Measurements from ENCODE around the gene FBXO38.

FBXO38 gene

DNA sequence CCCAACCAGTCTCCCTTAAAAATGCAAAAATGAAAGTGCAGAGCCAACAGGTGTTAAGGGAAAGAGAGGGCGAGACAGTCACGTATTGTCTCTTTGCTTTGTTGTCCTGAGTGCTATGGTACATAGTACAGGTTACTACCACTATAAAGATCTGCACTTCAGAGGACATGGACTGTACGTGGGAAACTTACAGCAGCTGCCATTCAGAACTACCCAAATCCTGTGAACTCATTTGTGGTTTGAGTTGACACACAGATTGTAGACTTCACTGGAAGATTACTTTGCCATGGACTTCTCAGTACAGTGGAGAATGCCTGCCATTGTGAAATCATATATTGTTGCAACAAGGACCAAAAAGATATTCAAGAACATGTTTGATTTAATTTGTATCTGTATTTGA is 34.8 kb downstream of the FBXO38 start:
- TF ChIP-seq JUND (IDR thresholded peaks at IDR 0.05; ENCODE audit: low read depth): no peak
- in situ Hi-C loops (cut with HindIII; ENCODE audit: low pct_unique_long_range_greater_than_20kb, low sequenced_read_pairs): no loop called here
- no peak for DNase-seq (ENCODE audit: low read depth in 1 of 2, low spot score in 1 of 2)

DNA sequence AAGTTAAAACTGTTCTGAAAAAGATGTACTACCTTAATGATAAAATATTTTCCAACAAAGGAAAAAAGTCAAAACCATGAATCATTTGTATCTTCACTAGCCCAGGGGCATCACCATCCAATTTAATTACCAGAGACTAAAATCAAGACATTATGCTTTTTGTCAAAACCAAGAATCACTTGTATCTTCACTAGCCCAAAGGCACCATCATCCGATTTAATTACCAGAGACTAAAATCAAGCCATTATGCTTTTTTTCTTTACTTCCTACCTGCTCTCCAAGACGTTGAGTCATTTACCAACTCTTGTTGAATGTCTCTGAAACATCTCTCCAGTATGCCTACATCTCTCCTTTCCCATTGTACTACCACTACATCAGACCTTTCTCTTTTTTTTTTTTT is 37.9 kb downstream of the FBXO38 start:
- TF ChIP-seq JUND (IDR thresholded peaks at IDR 0.05; ENCODE audit: low read depth): no peak
- DNase-seq (ENCODE audit: low read depth in 1 of 2, low spot score in 1 of 2): no peak
- in situ Hi-C loops (cut with HindIII; ENCODE audit: low pct_unique_long_range_greater_than_20kb, low sequenced_read_pairs): no loop called here

DNA sequence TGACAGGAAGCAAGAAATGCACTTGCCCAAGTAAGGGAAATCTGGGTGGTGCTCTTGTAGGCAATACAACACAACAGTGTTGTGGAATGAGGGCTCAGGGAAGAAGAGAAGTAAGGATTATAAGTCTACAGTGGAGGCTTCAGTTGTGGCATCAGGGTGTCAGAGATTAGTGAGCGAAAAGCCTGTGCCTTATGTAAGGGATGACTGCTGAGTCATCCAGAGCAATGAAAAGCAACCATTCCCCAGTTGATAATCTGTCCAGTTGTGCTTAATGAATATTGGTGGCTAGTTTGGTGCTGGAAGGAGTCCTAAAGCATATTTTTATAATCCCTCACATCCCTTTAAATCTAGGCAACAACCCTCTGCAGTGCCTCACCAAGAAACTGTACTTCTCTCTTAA is 42.0 kb downstream of the FBXO38 start:
- no peak for TF ChIP-seq JUND (IDR thresholded peaks at IDR 0.05; ENCODE audit: low read depth)
- no peak for DNase-seq (ENCODE audit: low read depth in 1 of 2, low spot score in 1 of 2)
- in situ Hi-C loops (cut with HindIII; ENCODE audit: low pct_unique_long_range_greater_than_20kb, low sequenced_read_pairs): no loop called here

DNA sequence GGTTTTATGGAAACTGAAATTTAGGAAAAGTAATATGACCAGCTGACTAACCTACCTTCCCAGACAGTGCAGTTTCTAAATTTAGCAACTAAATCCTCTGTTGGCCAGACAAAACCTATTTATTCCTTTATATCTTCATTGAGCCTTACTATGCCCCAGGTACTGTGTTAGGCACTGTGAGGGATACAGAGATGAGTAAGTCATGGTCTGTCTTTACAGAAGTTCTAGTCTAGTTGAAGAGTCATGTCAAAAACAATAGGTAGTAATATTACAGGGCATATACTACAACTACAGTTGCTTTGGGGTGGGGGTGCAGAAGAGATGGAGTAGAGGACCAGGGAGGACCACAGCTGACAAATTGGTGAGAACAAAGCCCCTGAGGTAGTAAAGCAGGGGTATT is 42.8 kb downstream of the FBXO38 start:
- TF ChIP-seq JUND (IDR thresholded peaks at IDR 0.05; ENCODE audit: low read depth): no peak
- in situ Hi-C loops (cut with HindIII; ENCODE audit: low pct_unique_long_range_greater_than_20kb, low sequenced_read_pairs): no loop called here

DNA sequence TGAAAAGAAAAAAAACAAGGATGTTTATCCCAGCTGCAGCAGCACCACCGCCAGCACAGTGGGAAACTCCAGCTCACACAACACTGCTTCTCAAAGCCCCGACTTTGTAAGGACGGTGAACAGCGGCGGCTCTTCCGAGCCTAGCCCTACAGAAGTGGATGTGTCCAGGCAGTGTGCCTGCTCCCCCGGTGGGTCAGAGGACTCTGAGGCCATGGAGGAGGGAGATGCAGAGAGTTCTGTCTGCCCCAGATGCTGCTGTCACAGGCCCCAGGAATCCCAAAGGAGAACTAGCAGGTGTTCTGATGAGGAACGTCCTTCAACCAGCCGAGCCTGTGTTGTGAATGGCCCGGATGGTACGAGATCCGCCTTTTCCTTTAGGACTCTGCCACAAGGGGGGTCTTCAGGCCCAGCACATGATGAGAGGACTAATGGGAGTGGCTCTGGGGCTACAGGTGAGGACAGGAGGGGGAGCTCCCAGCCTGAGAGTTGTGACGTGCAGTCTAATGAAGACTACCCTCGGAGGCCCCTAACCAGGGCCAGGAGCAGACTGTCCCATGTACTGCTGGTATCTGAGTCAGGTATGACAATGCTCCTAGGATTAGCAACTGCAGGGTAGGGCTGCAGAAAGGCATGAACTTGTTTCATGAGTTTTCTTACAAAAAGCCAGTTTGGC is 43.7 kb downstream of the FBXO38 start:
- TF ChIP-seq JUND (IDR thresholded peaks at IDR 0.05; ENCODE audit: low read depth): no peak
- in situ Hi-C loops (cut with HindIII; ENCODE audit: low pct_unique_long_range_greater_than_20kb, low sequenced_read_pairs): no loop called here

More for the DNA sequence above, 42.8 kb downstream of the FBXO38 start:
- DNase-seq (ENCODE audit: low read depth in 1 of 2, low spot score in 1 of 2): no peak

DNA sequence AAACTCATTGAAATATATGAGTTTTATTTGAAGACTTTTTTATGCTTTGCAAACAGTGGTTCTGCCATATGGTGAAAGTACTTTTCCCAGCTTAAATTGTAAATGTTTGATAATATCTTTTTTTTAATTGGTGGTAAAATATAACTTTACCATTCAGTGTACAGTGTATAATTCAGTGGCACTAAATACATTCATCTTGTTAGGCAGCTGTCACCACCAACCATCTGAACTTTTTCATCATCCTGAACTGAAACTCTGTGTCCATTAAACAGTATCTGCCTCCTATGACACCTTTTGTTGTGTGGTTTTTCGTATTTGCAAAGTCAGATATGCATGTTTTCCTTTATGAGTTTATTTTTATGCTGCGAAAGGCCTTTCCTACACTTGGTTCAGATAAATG is 45.1 kb downstream of the FBXO38 start:
- in situ Hi-C loops (cut with HindIII; ENCODE audit: low pct_unique_long_range_greater_than_20kb, low sequenced_read_pairs): no loop called here
- no peak for DNase-seq (ENCODE audit: low read depth in 1 of 2, low spot score in 1 of 2)
- no peak for TF ChIP-seq JUND (IDR thresholded peaks at IDR 0.05; ENCODE audit: low read depth)

More for the DNA sequence above, 43.7 kb downstream of the FBXO38 start:
- no peak for DNase-seq (ENCODE audit: low read depth in 1 of 2, low spot score in 1 of 2)

DNA sequence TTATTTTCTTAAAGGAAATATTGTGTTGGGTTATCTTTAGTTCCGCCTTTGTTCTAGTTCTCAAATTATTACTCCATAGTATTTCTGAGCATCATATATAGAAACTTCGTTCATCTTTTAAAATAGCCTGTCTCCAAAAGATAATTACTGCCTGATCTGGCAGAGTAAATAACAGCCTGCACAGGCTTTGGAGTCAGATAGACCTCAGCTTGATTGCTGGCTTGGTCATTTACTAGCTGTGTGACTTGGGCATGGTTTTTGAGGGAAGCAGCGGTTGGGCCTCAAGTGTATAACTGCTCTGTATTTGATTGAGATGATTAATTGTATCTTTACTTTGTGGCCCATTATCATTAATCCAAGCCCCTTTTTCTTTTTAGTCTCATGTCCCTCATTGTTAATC is 50.1 kb downstream of the FBXO38 start:
- TF ChIP-seq JUND (IDR thresholded peaks at IDR 0.05; ENCODE audit: low read depth): no peak
- DNase-seq (ENCODE audit: low read depth in 1 of 2, low spot score in 1 of 2): no peak
- in situ Hi-C loops (cut with HindIII; ENCODE audit: low pct_unique_long_range_greater_than_20kb, low sequenced_read_pairs): no loop called here

DNA sequence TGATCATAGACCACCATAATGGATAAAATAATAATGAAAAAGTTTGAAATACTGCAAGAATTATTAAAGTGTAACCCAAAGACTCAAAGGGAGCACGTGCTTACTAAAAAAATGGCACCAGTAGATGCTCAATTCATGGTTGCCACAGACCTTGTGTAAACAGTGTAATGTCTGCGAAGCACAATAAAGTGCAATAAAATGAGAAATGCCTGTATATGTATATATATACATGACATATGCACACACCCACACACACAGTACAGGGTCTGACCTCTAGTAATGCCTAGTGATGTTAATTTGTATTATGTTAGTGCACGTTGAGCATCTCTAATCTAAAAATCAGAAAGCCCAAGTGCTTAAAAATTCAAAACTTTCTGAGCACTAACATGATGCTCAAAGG is 52.3 kb downstream of the FBXO38 start:
- in situ Hi-C loops (cut with HindIII; ENCODE audit: low pct_unique_long_range_greater_than_20kb, low sequenced_read_pairs): no loop called here
- no peak for TF ChIP-seq JUND (IDR thresholded peaks at IDR 0.05; ENCODE audit: low read depth)
- DNase-seq (ENCODE audit: low read depth in 1 of 2, low spot score in 1 of 2): no peak

DNA sequence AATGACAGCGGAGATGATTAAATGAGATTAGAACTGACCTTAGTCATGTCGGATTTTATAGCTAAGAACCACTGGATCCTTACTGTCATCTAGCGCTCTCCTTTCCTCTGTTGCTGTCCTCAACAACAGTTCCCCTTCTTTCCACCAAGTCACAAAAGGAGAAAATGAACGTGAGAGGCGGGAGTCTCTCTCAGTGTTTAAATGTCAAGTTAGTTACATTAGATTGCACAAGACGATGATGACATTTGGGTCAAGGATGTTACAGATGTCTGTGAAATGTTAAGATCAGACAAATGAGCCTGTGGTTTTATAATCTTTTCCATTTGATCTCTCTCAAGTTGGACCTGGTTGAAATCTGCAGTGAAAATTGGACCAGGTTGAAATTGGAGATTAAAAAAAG is 53.5 kb downstream of the FBXO38 start:
- DNase-seq (ENCODE audit: low read depth in 1 of 2, low spot score in 1 of 2): no peak
- TF ChIP-seq JUND (IDR thresholded peaks at IDR 0.05; ENCODE audit: low read depth): no peak
- in situ Hi-C loops (cut with HindIII; ENCODE audit: low pct_unique_long_range_greater_than_20kb, low sequenced_read_pairs): no loop called here

DNA sequence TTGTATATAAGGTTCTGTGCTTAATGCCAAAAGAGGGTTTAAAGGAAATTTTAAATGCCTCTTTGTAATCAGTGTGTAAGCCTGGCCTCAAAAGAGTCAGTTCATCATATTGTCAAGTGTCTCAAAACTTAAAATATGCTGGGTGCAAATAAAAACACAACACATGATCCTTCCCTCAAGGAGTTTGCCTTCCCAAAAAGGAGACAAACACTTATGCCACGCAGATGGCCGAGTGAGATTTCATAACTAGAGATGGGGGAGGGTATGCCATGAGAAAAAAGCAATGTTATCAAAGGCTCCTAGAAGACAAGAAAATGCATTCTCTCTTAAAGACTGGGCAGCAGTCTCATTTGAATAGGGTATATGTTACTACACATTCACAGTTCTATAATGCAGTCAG is 55.2 kb downstream of the FBXO38 start:
- TF ChIP-seq JUND (IDR thresholded peaks at IDR 0.05; ENCODE audit: low read depth): no peak

DNA sequence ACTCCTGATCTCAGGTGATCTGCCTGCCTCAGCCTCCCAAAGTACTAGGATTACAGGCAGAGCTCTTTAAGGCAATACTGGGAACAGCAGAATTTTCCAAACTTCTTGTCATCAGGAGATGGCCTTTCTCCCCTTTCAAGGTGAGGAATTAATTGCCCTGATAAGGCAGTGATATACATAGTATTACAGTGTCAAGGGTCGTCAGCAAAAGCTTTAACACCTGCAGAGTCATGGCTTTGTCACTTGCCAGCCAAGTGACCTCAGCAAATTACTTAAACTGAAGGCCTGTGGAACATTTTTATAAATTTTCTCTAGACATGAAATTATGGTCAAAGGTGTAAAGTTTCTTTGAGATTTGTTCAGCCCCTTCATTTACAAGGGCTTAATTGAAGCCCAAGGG is 59.5 kb downstream of the FBXO38 start:
- in situ Hi-C loops (cut with HindIII; ENCODE audit: low pct_unique_long_range_greater_than_20kb, low sequenced_read_pairs): no loop called here
- TF ChIP-seq JUND (IDR thresholded peaks at IDR 0.05; ENCODE audit: low read depth): no peak

More for the DNA sequence above, 55.2 kb downstream of the FBXO38 start:
- in situ Hi-C loops (cut with HindIII; ENCODE audit: low pct_unique_long_range_greater_than_20kb, low sequenced_read_pairs): no loop called here
- no peak for DNase-seq (ENCODE audit: low read depth in 1 of 2, low spot score in 1 of 2)

DNA sequence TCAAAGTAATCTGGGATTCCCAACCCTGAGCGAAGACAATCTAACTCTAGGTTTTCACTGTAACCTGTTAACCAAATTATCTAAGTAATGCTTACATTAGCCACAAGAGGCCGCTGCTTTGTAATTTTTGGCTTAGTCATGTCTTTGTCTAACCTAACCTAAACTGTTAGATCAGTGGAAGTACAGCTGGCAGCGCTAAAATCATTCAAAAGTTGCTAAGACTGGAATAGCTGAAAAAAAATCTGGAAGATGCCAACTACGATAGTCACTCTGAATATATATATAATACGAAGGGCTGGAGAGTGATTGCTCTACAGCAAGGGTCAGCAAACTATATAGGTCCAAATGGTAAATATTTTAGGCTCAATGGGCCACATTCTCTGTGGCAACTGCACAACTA is 60.2 kb downstream of the FBXO38 start:
- in situ Hi-C loops (cut with HindIII; ENCODE audit: low pct_unique_long_range_greater_than_20kb, low sequenced_read_pairs): no loop called here
- TF ChIP-seq JUND (IDR thresholded peaks at IDR 0.05; ENCODE audit: low read depth): no peak
- DNase-seq (ENCODE audit: low read depth in 1 of 2, low spot score in 1 of 2): peak; percentile 49 to 84

More for the DNA sequence above, 59.5 kb downstream of the FBXO38 start:
- DNase-seq (ENCODE audit: low read depth in 1 of 2, low spot score in 1 of 2): no peak

DNA sequence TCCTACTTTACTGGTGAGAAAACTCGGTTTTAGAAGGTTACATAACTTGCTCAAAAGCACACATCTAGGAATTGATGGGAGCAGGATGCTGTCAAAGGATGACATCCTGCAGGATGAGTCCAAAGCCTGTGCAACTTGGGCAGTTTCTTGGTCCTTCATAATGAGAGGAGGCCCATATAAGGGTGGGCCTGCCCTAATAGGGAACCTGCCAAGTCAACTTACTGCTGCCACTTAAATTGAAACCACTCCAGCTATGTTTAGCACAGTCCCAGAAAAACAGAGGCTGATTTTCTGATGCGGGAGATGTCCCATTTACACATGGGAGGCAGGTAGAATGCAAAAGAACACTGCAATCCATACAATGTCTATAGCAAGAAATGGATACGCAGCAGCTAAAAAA is 61.8 kb downstream of the FBXO38 start:
- in situ Hi-C loops (cut with HindIII; ENCODE audit: low pct_unique_long_range_greater_than_20kb, low sequenced_read_pairs): no loop called here
- no peak for TF ChIP-seq JUND (IDR thresholded peaks at IDR 0.05; ENCODE audit: low read depth)
- DNase-seq (ENCODE audit: low read depth in 1 of 2, low spot score in 1 of 2): no peak

DNA sequence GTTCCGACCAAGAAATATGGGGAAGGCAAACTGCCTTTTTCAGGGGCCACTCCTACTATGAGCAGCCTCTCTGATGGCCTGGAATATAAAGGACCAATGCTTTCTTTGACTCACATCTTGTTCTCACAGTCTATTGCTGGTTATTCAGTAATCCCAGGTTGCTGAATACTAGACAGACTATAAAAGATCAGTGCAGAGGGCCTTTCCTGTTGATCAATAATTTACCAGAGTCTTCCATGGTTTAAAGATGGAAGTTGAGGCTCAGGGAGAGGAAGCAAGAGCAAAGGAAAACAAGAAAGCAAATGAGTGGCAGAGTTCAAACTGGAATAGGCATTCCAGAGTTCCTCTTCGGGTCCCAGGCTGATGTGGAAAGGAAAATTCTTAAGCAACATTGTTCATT is 62.9 kb downstream of the FBXO38 start:
- TF ChIP-seq JUND (IDR thresholded peaks at IDR 0.05; ENCODE audit: low read depth): no peak
- in situ Hi-C loops (cut with HindIII; ENCODE audit: low pct_unique_long_range_greater_than_20kb, low sequenced_read_pairs): no loop called here
- DNase-seq (ENCODE audit: low read depth in 1 of 2, low spot score in 1 of 2): no peak

Measured in T47D (cell line).